ENCODE measurements around the gene PXYLP1.
A peak's percentile ranks its signal among the peaks of the same experiment; 100 is the strongest.
"Not testable (repeated sequence)": the region's sequence is repeated elsewhere in the genome, so short reads cannot be mapped to it uniquely, and the experiment has no call there.

Gene PXYLP1

GRCh38 chr3:141274411-141275031 is 42.9 kb downstream of the PXYLP1 start:
- no peak for DNase-seq

GRCh38 chr3:141275032-141275422 is 43.4 kb downstream of the PXYLP1 start:
- peak; percentile 28 for DNase-seq

- DNase-seq, result no peak
Measured at GRCh38 chr3:141275511-141275910, 43.9 kb downstream of the PXYLP1 start.

- DNase-seq, result peak; percentile 56
Measured at GRCh38 chr3:141275973-141276372, 44.3 kb downstream of the PXYLP1 start.

- no peak for DNase-seq
Measured at GRCh38 chr3:141276398-141276797, 44.8 kb downstream of the PXYLP1 start.

- DNase-seq, result no peak
Measured at GRCh38 chr3:141277451-141277850, 45.8 kb downstream of the PXYLP1 start.

- no peak for DNase-seq
Measured at GRCh38 chr3:141278196-141279076, 46.8 kb downstream of the PXYLP1 start.

- DNase-seq, result no peak
Measured at GRCh38 chr3:141279077-141279967, 47.7 kb downstream of the PXYLP1 start.

GRCh38 chr3:141280086-141280485 is 48.5 kb downstream of the PXYLP1 start:
- no peak for DNase-seq

GRCh38 chr3:141280690-141281089 is 49.1 kb downstream of the PXYLP1 start:
- no peak for DNase-seq

GRCh38 chr3:141285570-141285969 is 53.9 kb downstream of the PXYLP1 start:
- no peak for DNase-seq

- no peak for DNase-seq
Measured at GRCh38 chr3:141286856-141287255, 55.2 kb downstream of the PXYLP1 start.

GRCh38 chr3:141287326-141287725 is 55.7 kb downstream of the PXYLP1 start:
- DNase-seq, result no peak

GRCh38 chr3:141288336-141288990 is 56.8 kb downstream of the PXYLP1 start:
- DNase-seq, result no peak

GRCh38 chr3:141289228-141289772 is 57.7 kb downstream of the PXYLP1 start:
- DNase-seq, result no peak

- no peak for DNase-seq
Measured at GRCh38 chr3:141291559-141292355, 60.1 kb downstream of the PXYLP1 start.

GRCh38 chr3:141292356-141293058 is 60.9 kb downstream of the PXYLP1 start:
- DNase-seq, result no peak

- no peak for DNase-seq
Measured at GRCh38 chr3:141294301-141294700, 62.7 kb downstream of the PXYLP1 start.

- peak; percentile 76 for DNase-seq
Measured at GRCh38 chr3:141294848-141295247, 63.2 kb downstream of the PXYLP1 start.

GRCh38 chr3:141300426-141300825 is 68.8 kb downstream of the PXYLP1 start:
- DNase-seq, result not testable (repeated sequence)
